GM12873 (cell line): Measurements from ENCODE around the gene ACAA2.

Experiments used
- CTCF ChIP-seq: IDR thresholded peaks from 2 replicates; pipeline ENCODE4 v1.5.1; 2012; ENCODE audit warnings: low read depth, mild to moderate bottlenecking, moderate library complexity, low read length, control low read depth; ENCODE audit not compliant: insufficient read depth; ENCODE audit errors: missing control alignments

ACAA2 gene

GRCh38 chr18:49817947-49818346 lies 4.6 kb upstream of the ACAA2 start:
- TF ChIP-seq CTCF = no peak

GRCh38 chr18:49815927-49816326 lies 2.6 kb upstream of the ACAA2 start:
- TF ChIP-seq CTCF = no peak

GRCh38 chr18:49814147-49814499 lies 790 bp upstream of the ACAA2 start:
- no peak for TF ChIP-seq CTCF

- TF ChIP-seq CTCF = no peak
Measured at GRCh38 chr18:49813069-49813318, 339 bp downstream of the ACAA2 start.

GRCh38 chr18:49812286-49813068 lies 856 bp downstream of the ACAA2 start:
- TF ChIP-seq CTCF = no peak

- no peak for TF ChIP-seq CTCF
Measured at GRCh38 chr18:49811151-49811938, 2.0 kb downstream of the ACAA2 start.

- TF ChIP-seq CTCF = no peak
Measured at GRCh38 chr18:49804096-49804495, 9.2 kb downstream of the ACAA2 start.
